H1 (cell line): ENCODE measurements around the gene ALG11. TPM values are rescaled to one million over a fixed set of nuclear protein-coding genes. Genes with fewer than 3 reads are reported as not detected.

Experiments used
- ASH2L ChIP-seq: fragments of 200-600, 300-600 bp; sonication (generic); IDR thresholded peaks from one replicate; pipeline ENCODE4 v1.7.1; 2017; ENCODE audit warnings: low read length
- BRCA1 ChIP-seq: IDR thresholded peaks from 2 replicates; pipeline ENCODE4 v1.6.1; 2012; ENCODE audit warnings: low read depth, low read length, improper control_type of control experiment
- JUN ChIP-seq: IDR thresholded peaks from 2 replicates; pipeline ENCODE4 v1.6.1; 2011; ENCODE audit warnings: low read depth, mild to moderate bottlenecking, improper control_type of control experiment, low read length
- SRF ChIP-seq: IDR thresholded peaks from 2 replicates; pipeline ENCODE4 v1.6.1; 2011; ENCODE audit warnings: mild to moderate bottlenecking, low read depth, low read length, moderate library complexity
- polyA plus RNA-seq, 7 experiments: library from polyadenylated mRNA; depleted of rRNA in 3 of 7; stranded (reverse) in 5 of 7; unstranded in 2 of 7; fragments of >200 nt in 5 of 7; fragments of 200-250 nt in 2 of 7; gene quantifications; 1 replicate in 5 of 7; 2 replicates in 1 of 7; 4 replicates in 1 of 7; pipeline versions ENCODE4 v1.2.1 to v1.2.3, GENCODE V29; 2011 to 2013; ENCODE audit warnings: missing spikeins in 2 of 7, mixed read lengths in 2 of 7
- total RNA-seq: library from RNA; stranded (reverse); fragmentation: NEBNext Ultra II Directional; extraction: Animal tissue kit (Norgen Biotek cat#: 25700); gene quantifications from 2 replicates; pipeline ENCODE4 v1.2.1, GENCODE V29; 2021
- TF ChIP-seq, protein P1 (sequence below): fragments of 300-600 bp; sonication (generic); IDR thresholded peaks from 2 replicates; pipeline ENCODE4 v1.7.1; 2012; ENCODE audit warnings: low read length, moderate library complexity, mild to moderate bottlenecking, inconsistent platforms; ENCODE audit not compliant: insufficient replicate concordance

ALG11 gene
- total and polyA plus RNA-seq, 2 of the 8 experiments (the other 6 are each of a cell fraction or from before 2014, with no cell fraction given), result 5.2 to 39.9 TPM

DNA sequence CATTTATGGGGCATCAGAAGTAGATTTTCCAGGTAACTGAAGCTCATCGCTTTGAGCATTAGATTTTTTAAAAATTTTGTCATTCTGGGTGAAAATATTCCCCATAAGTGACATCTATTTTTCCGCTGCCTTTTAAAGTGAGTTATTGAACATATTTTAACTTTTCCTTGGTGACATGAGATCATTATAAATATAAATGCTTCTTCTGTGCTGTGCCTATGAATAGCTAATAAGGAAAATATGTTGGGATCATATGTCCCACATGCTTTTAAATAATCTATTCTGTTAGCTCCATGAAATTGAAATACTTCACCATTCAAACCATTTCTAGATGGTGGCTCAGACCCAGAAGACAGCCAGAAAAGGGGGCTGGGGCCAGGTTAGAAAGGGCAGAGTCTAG lies 15.0 kb upstream of the ALG11 start (continued):
- TF ChIP-seq, protein P1, sequence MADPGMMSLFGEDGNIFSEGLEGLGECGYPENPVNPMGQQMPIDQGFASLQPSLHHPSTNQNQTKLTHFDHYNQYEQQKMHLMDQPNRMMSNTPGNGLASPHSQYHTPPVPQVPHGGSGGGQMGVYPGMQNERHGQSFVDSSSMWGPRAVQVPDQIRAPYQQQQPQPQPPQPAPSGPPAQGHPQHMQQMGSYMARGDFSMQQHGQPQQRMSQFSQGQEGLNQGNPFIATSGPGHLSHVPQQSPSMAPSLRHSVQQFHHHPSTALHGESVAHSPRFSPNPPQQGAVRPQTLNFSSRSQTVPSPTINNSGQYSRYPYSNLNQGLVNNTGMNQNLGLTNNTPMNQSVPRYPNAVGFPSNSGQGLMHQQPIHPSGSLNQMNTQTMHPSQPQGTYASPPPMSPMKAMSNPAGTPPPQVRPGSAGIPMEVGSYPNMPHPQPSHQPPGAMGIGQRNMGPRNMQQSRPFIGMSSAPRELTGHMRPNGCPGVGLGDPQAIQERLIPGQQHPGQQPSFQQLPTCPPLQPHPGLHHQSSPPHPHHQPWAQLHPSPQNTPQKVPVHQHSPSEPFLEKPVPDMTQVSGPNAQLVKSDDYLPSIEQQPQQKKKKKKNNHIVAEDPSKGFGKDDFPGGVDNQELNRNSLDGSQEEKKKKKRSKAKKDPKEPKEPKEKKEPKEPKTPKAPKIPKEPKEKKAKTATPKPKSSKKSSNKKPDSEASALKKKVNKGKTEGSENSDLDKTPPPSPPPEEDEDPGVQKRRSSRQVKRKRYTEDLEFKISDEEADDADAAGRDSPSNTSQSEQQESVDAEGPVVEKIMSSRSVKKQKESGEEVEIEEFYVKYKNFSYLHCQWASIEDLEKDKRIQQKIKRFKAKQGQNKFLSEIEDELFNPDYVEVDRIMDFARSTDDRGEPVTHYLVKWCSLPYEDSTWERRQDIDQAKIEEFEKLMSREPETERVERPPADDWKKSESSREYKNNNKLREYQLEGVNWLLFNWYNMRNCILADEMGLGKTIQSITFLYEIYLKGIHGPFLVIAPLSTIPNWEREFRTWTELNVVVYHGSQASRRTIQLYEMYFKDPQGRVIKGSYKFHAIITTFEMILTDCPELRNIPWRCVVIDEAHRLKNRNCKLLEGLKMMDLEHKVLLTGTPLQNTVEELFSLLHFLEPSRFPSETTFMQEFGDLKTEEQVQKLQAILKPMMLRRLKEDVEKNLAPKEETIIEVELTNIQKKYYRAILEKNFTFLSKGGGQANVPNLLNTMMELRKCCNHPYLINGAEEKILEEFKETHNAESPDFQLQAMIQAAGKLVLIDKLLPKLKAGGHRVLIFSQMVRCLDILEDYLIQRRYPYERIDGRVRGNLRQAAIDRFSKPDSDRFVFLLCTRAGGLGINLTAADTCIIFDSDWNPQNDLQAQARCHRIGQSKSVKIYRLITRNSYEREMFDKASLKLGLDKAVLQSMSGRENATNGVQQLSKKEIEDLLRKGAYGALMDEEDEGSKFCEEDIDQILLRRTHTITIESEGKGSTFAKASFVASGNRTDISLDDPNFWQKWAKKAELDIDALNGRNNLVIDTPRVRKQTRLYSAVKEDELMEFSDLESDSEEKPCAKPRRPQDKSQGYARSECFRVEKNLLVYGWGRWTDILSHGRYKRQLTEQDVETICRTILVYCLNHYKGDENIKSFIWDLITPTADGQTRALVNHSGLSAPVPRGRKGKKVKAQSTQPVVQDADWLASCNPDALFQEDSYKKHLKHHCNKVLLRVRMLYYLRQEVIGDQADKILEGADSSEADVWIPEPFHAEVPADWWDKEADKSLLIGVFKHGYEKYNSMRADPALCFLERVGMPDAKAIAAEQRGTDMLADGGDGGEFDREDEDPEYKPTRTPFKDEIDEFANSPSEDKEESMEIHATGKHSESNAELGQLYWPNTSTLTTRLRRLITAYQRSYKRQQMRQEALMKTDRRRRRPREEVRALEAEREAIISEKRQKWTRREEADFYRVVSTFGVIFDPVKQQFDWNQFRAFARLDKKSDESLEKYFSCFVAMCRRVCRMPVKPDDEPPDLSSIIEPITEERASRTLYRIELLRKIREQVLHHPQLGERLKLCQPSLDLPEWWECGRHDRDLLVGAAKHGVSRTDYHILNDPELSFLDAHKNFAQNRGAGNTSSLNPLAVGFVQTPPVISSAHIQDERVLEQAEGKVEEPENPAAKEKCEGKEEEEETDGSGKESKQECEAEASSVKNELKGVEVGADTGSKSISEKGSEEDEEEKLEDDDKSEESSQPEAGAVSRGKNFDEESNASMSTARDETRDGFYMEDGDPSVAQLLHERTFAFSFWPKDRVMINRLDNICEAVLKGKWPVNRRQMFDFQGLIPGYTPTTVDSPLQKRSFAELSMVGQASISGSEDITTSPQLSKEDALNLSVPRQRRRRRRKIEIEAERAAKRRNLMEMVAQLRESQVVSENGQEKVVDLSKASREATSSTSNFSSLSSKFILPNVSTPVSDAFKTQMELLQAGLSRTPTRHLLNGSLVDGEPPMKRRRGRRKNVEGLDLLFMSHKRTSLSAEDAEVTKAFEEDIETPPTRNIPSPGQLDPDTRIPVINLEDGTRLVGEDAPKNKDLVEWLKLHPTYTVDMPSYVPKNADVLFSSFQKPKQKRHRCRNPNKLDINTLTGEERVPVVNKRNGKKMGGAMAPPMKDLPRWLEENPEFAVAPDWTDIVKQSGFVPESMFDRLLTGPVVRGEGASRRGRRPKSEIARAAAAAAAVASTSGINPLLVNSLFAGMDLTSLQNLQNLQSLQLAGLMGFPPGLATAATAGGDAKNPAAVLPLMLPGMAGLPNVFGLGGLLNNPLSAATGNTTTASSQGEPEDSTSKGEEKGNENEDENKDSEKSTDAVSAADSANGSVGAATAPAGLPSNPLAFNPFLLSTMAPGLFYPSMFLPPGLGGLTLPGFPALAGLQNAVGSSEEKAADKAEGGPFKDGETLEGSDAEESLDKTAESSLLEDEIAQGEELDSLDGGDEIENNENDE, result no peak
- TF ChIP-seq ASH2L (no peak), BRCA1 (no peak), SRF (no peak), JUN (no peak)
